HG03521 (cell line): Measurements from ENCODE around the gene FBXW11.

ENCODE experiments used
- ATAC-seq: cut with Tn5 transposase; IDR thresholded peaks from one replicate; pipeline ENCODE4 v1.9.1; 2021; ENCODE audit warnings: mild to moderate bottlenecking, moderate library complexity; ENCODE audit not compliant: unreplicated experiment

Gene FBXW11

GRCh38 chr5:171813813-171814490, 192.5 kb downstream of the FBXW11 start:
- no peak for ATAC-seq

DNA sequence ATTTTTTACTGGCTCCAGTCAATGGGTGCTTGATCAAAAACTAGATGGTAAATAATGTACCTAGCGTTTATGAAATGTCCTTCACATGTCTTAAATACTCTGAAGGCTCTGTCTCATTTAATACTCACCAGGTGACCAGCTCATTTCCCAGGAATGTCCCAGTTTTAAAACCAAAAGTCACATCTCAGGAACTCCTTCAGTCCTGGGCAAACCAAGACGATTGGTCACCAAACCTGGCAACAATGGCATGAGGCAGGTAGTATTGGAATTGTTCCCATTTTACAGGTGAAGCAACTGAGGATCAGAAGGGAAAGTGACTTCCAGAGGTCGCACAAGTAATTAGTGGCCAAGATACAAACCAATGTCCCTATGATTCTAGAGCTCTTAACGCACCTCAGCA, 193.2 kb downstream of the FBXW11 start:
- ATAC-seq: no peak
